Endothelial cell of umbilical vein (primary cell): ENCODE measurements around the gene BMP8A.

Experiments
- EZH2 ChIP-seq: IDR thresholded peaks from 2 replicates; pipeline ENCODE4 v1.6.1; 2012; ENCODE audit warnings: borderline replicate concordance, low read depth, mild to moderate bottlenecking, moderate library complexity, low read length, inconsistent platforms; ENCODE audit not compliant: severe bottlenecking
- FOS ChIP-seq: IDR thresholded peaks from 2 replicates; pipeline ENCODE4 v1.6.1; 2011; ENCODE audit warnings: mild to moderate bottlenecking, low read length, moderate library complexity, borderline replicate concordance; ENCODE audit not compliant: insufficient read depth
- GATA2 ChIP-seq: IDR thresholded peaks from 2 replicates; pipeline ENCODE4 v1.7.0; 2011; ENCODE audit warnings: low read depth, mild to moderate bottlenecking, moderate library complexity, mixed read lengths, low read length; ENCODE audit not compliant: insufficient read length, insufficient read depth
- JUN ChIP-seq: IDR thresholded peaks from 2 replicates; pipeline ENCODE4 v1.6.1; 2011; ENCODE audit warnings: borderline replicate concordance, low read depth; ENCODE audit not compliant: insufficient read length, insufficient read depth
- POLR2A ChIP-seq: IDR thresholded peaks from 2 replicates; pipeline ENCODE4 v1.6.1; 2012; ENCODE audit warnings: low read depth, mild to moderate bottlenecking, control low read depth, low read length
- POLR2AphosphoS5 ChIP-seq: IDR thresholded peaks from 2 replicates; pipeline ENCODE4 v1.6.1; 2012; ENCODE audit warnings: low read depth, mild to moderate bottlenecking, control low read depth, low read length, moderate library complexity; ENCODE audit not compliant: insufficient read depth
- TF ChIP-seq, protein P1 (sequence below), 2 donors: IDR thresholded peaks; 1 replicate in 1 of 2; 2 replicates in 1 of 2; pipeline ENCODE4 v1.5.1; 2011; ENCODE audit warnings: low read length in 2 of 2, mild to moderate bottlenecking in 2 of 2, moderate library complexity in 2 of 2, control low read depth in 1 of 2, inconsistent platforms in 1 of 2, low read depth in 1 of 2; ENCODE audit not compliant: insufficient read depth in 1 of 2; ENCODE audit errors: extremely low read depth in 1 of 2
- TF ChIP-seq, protein P2 (sequence below): IDR thresholded peaks from 2 replicates; pipeline ENCODE4 v1.6.1; 2011; ENCODE audit not compliant: insufficient read depth, insufficient read length

DNA sequence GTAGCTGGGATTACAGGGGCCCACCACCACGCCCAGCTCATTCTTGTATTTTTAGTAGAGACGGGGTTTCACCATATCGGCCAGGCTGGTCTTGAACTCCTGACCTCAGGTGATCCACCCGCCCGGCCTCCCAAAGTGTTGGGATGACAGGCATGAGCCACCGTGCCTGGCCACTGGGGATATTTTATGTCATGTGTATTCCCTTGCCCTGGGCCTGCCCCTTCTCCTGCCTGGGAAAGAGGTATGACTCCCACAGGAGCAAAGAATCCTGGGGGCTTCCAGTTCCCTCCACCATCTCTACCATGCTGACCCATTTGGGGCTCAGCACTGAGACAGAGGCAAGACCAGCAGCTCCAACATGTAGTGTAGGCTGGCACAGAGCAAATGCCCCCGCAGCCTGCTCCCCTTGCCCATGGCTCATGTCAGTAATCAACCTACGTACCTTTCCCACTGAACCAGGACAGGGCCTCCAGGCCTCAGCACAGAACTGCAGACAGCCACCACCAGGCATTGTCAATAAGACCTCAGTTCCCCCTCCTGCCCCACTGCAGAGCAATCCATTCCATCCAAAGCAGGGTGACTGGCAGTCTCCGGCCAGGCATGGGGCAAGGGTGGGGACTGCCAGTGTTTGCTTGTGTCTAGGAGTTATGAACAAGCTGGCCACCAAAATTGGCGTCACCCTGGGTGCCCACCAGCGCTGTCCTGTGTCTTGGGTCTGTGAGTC lies 35.2 kb downstream of the BMP8A start:
- no peak for TF ChIP-seq POLR2A
- no peak for TF ChIP-seq POLR2AphosphoS5
- no peak for TF ChIP-seq EZH2
- TF ChIP-seq, protein P1, sequence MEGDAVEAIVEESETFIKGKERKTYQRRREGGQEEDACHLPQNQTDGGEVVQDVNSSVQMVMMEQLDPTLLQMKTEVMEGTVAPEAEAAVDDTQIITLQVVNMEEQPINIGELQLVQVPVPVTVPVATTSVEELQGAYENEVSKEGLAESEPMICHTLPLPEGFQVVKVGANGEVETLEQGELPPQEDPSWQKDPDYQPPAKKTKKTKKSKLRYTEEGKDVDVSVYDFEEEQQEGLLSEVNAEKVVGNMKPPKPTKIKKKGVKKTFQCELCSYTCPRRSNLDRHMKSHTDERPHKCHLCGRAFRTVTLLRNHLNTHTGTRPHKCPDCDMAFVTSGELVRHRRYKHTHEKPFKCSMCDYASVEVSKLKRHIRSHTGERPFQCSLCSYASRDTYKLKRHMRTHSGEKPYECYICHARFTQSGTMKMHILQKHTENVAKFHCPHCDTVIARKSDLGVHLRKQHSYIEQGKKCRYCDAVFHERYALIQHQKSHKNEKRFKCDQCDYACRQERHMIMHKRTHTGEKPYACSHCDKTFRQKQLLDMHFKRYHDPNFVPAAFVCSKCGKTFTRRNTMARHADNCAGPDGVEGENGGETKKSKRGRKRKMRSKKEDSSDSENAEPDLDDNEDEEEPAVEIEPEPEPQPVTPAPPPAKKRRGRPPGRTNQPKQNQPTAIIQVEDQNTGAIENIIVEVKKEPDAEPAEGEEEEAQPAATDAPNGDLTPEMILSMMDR (IDR thresholded peaks at IDR 0.05; ENCODE audit: extremely low read depth in 1 of 2, insufficient read depth in 1 of 2, low read depth in 1 of 2, low read length in 2 of 2), result no peak
- no peak for TF ChIP-seq JUN
- no peak for TF ChIP-seq FOS
- TF ChIP-seq, protein P2, sequence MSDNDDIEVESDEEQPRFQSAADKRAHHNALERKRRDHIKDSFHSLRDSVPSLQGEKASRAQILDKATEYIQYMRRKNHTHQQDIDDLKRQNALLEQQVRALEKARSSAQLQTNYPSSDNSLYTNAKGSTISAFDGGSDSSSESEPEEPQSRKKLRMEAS, result no peak
- no peak for TF ChIP-seq GATA2
